Calu3 (cell line): ENCODE results near the gene RNLS. TPM values are rescaled to one million over a fixed set of nuclear protein-coding genes. Genes with fewer than 3 reads are reported as not detected.
A peak's percentile ranks its signal among the peaks of the same experiment; 100 is the strongest.

Experiments used
- BruUV-seq: library from RNA; stranded (reverse); fragments of 400-500 nt; replicated peaks from 2 replicates; lab custom pipeline; 2021; lab: Mats Ljungman, UMichigan
- CTCF ChIA-PET: fragments of 300-600 bp; sonication (Branson Sonifier 250); formaldehyde crosslinking; loops from one replicate; lab custom pipeline; 2022; ENCODE audit warnings: antibody characterized with exemption; lab: Charles Lee
- DNase-seq: peaks from one replicate; pipeline ENCODE4 v3.0.0; 2022
- H3K27ac Mint-ChIP-seq: one replicate; pipeline ENCODE4 v1.8.0; 2022; ENCODE audit warnings: mixed read lengths; ENCODE audit not compliant: unreplicated experiment
- H3K27me3 Mint-ChIP-seq: one replicate; pipeline ENCODE4 v1.8.0; 2022; ENCODE audit warnings: mixed read lengths; ENCODE audit not compliant: unreplicated experiment
- H3K36me3 Mint-ChIP-seq: one replicate; pipeline ENCODE4 v1.8.0; 2022; ENCODE audit warnings: mild to moderate bottlenecking, moderate library complexity, mixed read lengths; ENCODE audit not compliant: insufficient read depth, unreplicated experiment
- H3K4me1 Mint-ChIP-seq: one replicate; pipeline ENCODE4 v1.8.0; 2022; ENCODE audit warnings: mild to moderate bottlenecking, low read depth, mixed read lengths; ENCODE audit not compliant: unreplicated experiment
- H3K4me3 Mint-ChIP-seq: one replicate; pipeline ENCODE4 v1.8.0; 2022; ENCODE audit warnings: mild to moderate bottlenecking, low read depth, moderate library complexity, mixed read lengths; ENCODE audit not compliant: unreplicated experiment
- H3K9me3 Mint-ChIP-seq: one replicate; pipeline ENCODE4 v1.8.0; 2022; ENCODE audit warnings: low read depth, mixed read lengths; ENCODE audit not compliant: unreplicated experiment
- intact Hi-C: fragments of 100-400 bp; cut with micrococcal nuclease; formaldehyde crosslinking; loops from one replicate; pipeline ENCODE4 v1.10.0; 2022; ENCODE audit not compliant: unreplicated experiment
- total RNA-seq: library from RNA; stranded (reverse); gene quantifications from 2 replicates; pipeline ENCODE4 v1.2.3, GENCODE V29; 2022
- TF ChIP-seq, protein P1 (sequence below): fragments of 200-600 bp; IDR thresholded peaks from one replicate; pipeline ENCODE4 v1.8.0; 2022; ENCODE audit warnings: antibody characterized with exemption; ENCODE audit not compliant: unreplicated experiment

The RNLS gene
- total RNA-seq, 1 experiment from 2014 or later: 6.3 TPM

DNA sequence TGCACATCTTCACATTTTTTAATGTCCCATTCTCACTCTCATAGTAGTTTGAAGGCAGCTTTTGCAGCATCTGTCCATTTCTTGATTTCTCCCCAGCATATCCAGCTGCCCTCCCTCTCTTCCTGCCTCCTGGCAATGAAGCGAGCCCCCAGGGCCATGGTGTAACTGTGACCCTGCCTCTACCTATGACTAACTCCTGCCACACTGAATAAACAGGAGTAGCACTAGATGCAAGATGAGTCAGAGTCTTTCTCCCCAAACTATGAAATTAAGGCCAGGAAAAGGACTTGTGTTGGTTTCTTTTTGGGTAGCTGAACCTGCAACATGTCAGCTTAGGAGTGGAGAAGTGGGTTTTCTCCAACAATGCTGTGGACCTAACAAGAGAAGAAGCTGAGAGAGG lies 329.0 kb downstream of the RNLS start:
- DNase-seq: peak; percentile 51
- H3K27ac Mint-ChIP-seq: peak overlapping the region; percentile 1
- H3K4me1 Mint-ChIP-seq: peaks cover 27% of the 10 kb centered on the region
- no peaks in the 10 kb centered on the region for H3K9me3 Mint-ChIP-seq
- CTCF ChIA-PET: interaction anchor here (1.0 kb wide), 1 partner anchor 148 kb away, joined by 3 read pairs; no protein-coding TSS in a partner anchor
- no TSS peak for BruUV-seq
- no peaks in the 10 kb centered on the region for H3K36me3 Mint-ChIP-seq
- peak overlapping the region; percentile 7 for H3K4me3 Mint-ChIP-seq
- TF ChIP-seq, protein P1, sequence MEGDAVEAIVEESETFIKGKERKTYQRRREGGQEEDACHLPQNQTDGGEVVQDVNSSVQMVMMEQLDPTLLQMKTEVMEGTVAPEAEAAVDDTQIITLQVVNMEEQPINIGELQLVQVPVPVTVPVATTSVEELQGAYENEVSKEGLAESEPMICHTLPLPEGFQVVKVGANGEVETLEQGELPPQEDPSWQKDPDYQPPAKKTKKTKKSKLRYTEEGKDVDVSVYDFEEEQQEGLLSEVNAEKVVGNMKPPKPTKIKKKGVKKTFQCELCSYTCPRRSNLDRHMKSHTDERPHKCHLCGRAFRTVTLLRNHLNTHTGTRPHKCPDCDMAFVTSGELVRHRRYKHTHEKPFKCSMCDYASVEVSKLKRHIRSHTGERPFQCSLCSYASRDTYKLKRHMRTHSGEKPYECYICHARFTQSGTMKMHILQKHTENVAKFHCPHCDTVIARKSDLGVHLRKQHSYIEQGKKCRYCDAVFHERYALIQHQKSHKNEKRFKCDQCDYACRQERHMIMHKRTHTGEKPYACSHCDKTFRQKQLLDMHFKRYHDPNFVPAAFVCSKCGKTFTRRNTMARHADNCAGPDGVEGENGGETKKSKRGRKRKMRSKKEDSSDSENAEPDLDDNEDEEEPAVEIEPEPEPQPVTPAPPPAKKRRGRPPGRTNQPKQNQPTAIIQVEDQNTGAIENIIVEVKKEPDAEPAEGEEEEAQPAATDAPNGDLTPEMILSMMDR: no peak
- intact Hi-C loops: no loop called here
- no peaks in the 10 kb centered on the region for H3K27me3 Mint-ChIP-seq

DNA sequence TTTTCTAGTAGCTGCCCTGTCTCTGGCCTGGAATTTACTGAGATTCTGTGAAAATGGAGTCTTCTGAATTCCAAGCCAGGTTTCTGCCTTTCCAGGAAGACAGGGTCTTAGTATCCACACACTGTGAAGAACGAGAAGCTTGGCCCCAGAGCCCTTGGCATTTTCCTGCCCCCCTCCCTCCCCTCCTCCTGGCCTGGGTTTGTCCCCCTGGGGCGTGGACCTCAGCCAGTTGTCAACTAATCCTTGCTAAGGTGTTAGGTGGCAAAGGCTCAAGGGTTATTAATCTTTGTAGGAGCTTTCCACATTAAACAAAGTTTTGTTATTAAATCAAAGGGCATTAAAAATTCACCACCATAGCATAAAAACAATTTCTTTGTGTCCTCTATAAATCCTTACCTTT lies 329.5 kb downstream of the RNLS start:
- TF ChIP-seq, protein P1: no peak
- no TSS peak for BruUV-seq
- no peaks in the 10 kb centered on the region for H3K27me3 Mint-ChIP-seq

DNA sequence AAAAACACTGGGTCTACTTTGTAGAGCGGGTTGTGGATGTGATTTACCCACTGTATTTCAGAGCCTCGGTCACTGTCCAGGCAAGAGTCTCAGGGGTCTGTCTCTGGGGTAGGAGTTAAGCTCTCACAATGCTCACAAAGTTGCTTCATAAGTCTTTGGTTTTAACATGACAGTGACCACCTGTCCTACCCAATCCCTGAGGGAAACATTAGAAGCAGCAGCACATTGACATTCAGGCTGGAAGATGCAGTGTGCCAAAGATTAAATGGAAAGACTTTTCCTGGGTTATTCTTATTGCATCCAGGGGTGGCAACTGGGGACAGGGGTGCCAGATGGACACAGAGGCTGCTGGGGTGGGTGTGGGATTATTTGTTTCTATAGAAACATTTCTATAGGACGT lies 330.0 kb downstream of the RNLS start:
- Mint-ChIP-seq H3K4me1 (peaks cover 27% of the 10 kb centered on the region), H3K9me3 (no peaks in the 10 kb centered on the region), H3K4me3 (no peak overlapping the region), H3K27me3 (no peaks in the 10 kb centered on the region), H3K36me3 (no peaks in the 10 kb centered on the region), H3K27ac (no peak overlapping the region)
- CTCF ChIA-PET: no interaction called here
- TF ChIP-seq, protein P1: no peak
- intact Hi-C loops: no loop called here
- no TSS peak for BruUV-seq
- no peak for DNase-seq

More for the DNA sequence above, 329.5 kb downstream of the RNLS start:
- Mint-ChIP-seq H3K4me1 (peaks cover 27% of the 10 kb centered on the region), H3K36me3 (no peaks in the 10 kb centered on the region), H3K4me3 (peak overlapping the region; percentile 7), H3K9me3 (no peaks in the 10 kb centered on the region), H3K27ac (no peak overlapping the region)
- intact Hi-C loops: no loop called here
- peak; percentile 6 for DNase-seq
- CTCF ChIA-PET: interaction anchor here (1.0 kb wide), 1 partner anchor 148 kb away, joined by 3 read pairs; no protein-coding TSS in a partner anchor

DNA sequence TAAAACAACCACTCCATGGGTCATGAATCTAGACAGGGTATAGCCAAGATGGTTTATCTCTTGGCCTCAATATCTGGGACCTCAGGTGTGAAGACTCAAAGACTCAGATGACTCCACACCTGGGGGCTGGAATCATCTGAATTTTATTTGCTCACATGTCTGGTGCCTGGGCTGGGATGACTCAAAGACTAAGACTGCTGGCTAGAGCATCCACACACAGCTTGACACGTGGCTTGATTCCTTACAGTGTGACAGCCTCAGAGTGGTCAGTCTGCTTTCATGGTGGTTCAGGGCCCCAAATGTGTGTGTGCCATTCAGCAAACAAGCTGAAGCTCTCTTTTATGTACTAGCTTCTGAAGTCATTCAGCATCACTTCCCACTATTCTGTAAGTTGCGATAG lies 333.7 kb downstream of the RNLS start:
- Mint-ChIP-seq H3K36me3 (no peaks in the 10 kb centered on the region), H3K4me1 (peaks cover 8% of the 10 kb centered on the region), H3K9me3 (no peaks in the 10 kb centered on the region), H3K27ac (no peak overlapping the region), H3K4me3 (no peak overlapping the region), H3K27me3 (no peaks in the 10 kb centered on the region)
- DNase-seq: no peak
- TF ChIP-seq, protein P1: no peak
- CTCF ChIA-PET: no interaction called here
- BruUV-seq: no TSS peak
- intact Hi-C loops: no loop called here
